ENCODE data around the gene AFMID. TPM values are rescaled to one million over a fixed set of nuclear protein-coding genes. Genes with fewer than 3 reads are reported as not detected.
"Not testable (repeated sequence)": the region's sequence is repeated elsewhere in the genome, so short reads cannot be mapped to it uniquely, and the experiment has no call there.

Gene AFMID
- total RNA-seq, 2 donors from 2014 or later: 23.1 to 34.1 TPM

DNA sequence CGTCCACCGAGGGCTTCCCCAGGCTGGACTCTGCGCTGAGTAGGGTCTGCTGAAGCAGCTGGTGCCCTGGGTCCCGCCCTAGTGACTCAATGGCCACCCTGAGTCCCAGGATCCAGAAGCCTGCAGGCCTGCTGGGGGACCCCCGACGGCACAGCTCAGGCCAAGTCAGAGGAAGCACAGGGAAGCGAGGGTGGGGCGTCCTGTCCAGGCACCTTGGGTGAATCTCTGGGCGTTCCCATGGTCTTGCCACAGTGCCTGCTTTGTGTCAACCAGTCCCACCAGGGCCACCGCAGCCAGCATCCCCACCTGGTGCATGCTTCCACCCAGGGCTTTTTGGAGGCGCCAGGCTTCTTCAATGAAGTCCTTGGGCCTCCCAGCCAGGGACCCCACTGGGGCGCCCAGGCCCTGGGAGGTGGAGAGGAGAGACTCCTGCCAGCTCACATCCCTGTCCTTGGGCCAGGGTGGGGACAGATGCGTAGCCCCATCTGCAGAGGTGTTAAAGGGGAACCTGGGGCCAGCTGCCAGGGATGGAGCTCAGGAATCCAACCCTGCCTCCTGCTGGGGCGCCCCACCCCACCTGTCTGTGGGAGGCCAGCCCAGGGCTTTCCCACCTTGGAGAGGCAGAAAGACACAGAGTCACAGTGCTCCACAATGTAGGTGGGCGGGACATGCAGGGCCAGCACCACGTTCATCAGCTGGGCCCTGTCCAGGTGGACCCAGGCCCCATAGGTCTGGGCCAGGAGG lies 62.1 kb downstream of the AFMID start:
- peaks cover 0 to 1% of the 10 kb centered on the region in 2 donors for H3K9me3 Mint-ChIP-seq

GRCh38 chr17:78249818-78250806 lies 63.0 kb downstream of the AFMID start:
- H3K27me3 Mint-ChIP-seq (ENCODE audit: low read depth): no peaks in the 10 kb centered on the region
- no peak for ATAC-seq (replicated peaks in 1 of 2)
- H3K4me1 Mint-ChIP-seq (ENCODE audit: low read depth): peaks cover 42% of the 10 kb centered on the region
- no peak overlapping the region for H3K27ac Mint-ChIP-seq
- peaks cover 2 to 3% of the 10 kb centered on the region in 2 donors for H3K9me3 Mint-ChIP-seq
- no peak overlapping the region for H3K4me3 Mint-ChIP-seq
- H3K36me3 Mint-ChIP-seq (ENCODE audit: insufficient read depth in 2 of 2): peaks cover 0 to 2% of the 10 kb centered on the region in 2 donors
- DNase-seq: no peak

More for the DNA sequence above, 62.1 kb downstream of the AFMID start:
- Mint-ChIP-seq H3K4me3 (no peak overlapping the region), H3K36me3 (ENCODE audit: insufficient read depth in 2 of 2) (no peaks in the 10 kb centered on the region), H3K4me1 (ENCODE audit: low read depth) (peaks cover 36% of the 10 kb centered on the region), H3K27me3 (ENCODE audit: low read depth) (no peaks in the 10 kb centered on the region), H3K27ac (no peak overlapping the region)
- no peak for ATAC-seq (replicated peaks in 1 of 2)
- no peak for DNase-seq

DNA sequence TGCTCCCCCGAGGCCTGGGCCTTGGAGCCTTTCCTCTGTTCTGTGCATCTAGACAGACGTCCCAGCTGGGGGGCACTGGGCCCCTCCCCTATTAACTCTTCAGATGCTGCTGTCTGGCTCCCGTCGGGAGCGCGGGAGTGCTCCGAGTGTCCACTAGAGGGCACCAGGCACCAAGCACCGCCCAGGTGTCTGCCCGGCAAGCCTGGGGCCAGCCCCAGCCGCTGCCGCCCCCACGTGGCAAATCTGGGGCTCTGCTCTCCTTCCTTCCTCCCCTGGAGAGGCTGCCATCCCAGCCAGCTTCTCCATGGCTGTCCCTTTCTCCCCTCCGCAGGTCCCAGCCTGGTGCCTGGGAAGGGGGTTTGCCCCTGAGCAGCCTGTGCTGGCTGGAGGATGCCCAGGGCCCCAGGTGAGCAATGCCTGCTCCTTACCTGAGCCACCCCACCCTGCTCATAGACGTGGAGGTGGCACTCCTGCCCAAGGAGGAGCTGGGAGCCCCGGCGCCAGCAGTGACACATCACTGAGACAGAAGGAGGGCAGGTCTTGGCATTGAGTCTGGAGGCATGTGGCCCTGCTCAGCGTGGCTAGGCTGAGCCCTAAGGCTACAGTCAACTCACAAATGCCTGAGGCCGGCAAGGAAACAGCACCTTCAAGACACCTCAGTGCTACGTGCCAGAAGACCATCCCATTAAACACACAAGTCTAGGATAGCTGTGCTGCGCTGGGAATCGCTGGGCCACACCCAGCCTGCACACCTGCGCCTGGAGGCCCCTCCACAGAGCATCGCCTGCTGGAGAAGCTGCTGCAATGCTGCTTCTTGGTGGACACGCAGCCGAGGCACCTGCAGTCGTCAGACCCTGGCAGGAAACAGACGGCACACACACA lies 64.0 kb downstream of the AFMID start:
- peaks cover 46% of the 10 kb centered on the region for H3K4me1 Mint-ChIP-seq (ENCODE audit: low read depth)
- H3K4me3 Mint-ChIP-seq: peak overlapping the region; percentile 67 to 86
- no peaks in the 10 kb centered on the region for H3K27me3 Mint-ChIP-seq (ENCODE audit: low read depth)
- ATAC-seq (replicated peaks in 1 of 2) (peak; percentile 76 to 77), DNase-seq (peak; percentile 90 to 92)
- H3K27ac Mint-ChIP-seq: no peak overlapping the region
- peaks cover 2% of the 10 kb centered on the region in 2 donors for H3K9me3 Mint-ChIP-seq
- peaks cover 0 to 2% of the 10 kb centered on the region in 2 donors for H3K36me3 Mint-ChIP-seq (ENCODE audit: insufficient read depth in 2 of 2)

DNA sequence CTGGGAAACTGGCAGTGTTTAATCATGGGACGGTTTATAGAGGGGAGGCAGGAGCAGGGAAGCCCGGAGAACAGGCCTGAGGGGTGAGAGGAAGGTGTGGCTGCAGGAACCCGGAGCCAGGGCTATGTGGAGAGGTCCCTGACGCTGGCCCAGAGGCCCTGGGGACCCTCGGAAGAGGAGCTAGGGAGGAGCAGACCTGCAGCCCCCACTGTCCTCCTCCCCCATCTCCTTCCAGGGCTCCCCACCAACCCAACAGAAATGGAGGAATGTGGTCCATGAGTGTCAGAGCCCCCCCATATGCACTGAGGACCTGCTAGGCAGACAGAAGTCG lies 64.6 kb downstream of the AFMID start:
- ATAC-seq (replicated peaks in 1 of 2) (no peak), DNase-seq (no peak)
- H3K27ac Mint-ChIP-seq: no peak overlapping the region
- H3K9me3 Mint-ChIP-seq: peaks cover 2% of the 10 kb centered on the region in 2 donors
- peaks cover 52% of the 10 kb centered on the region for H3K4me1 Mint-ChIP-seq (ENCODE audit: low read depth)
- H3K4me3 Mint-ChIP-seq: peak overlapping the region; percentile 67 to 86
- H3K27me3 Mint-ChIP-seq (ENCODE audit: low read depth): no peaks in the 10 kb centered on the region
- H3K36me3 Mint-ChIP-seq (ENCODE audit: insufficient read depth in 2 of 2): peaks cover 0 to 2% of the 10 kb centered on the region in 2 donors

GRCh38 chr17:78252111-78252634 lies 65.0 kb downstream of the AFMID start:
- Mint-ChIP-seq H3K4me1 (ENCODE audit: low read depth) (peaks cover 57% of the 10 kb centered on the region), H3K27ac (no peak overlapping the region), H3K9me3 (peaks cover 2% of the 10 kb centered on the region in 2 donors), H3K27me3 (ENCODE audit: low read depth) (no peaks in the 10 kb centered on the region), H3K4me3 (peak overlapping the region; percentile 67 to 86), H3K36me3 (ENCODE audit: insufficient read depth in 2 of 2) (peaks cover 0 to 2% of the 10 kb centered on the region in 2 donors)
- peak; percentile 35 to 51 for DNase-seq
- peak; percentile 12 to 23 for ATAC-seq (replicated peaks in 1 of 2)

DNA sequence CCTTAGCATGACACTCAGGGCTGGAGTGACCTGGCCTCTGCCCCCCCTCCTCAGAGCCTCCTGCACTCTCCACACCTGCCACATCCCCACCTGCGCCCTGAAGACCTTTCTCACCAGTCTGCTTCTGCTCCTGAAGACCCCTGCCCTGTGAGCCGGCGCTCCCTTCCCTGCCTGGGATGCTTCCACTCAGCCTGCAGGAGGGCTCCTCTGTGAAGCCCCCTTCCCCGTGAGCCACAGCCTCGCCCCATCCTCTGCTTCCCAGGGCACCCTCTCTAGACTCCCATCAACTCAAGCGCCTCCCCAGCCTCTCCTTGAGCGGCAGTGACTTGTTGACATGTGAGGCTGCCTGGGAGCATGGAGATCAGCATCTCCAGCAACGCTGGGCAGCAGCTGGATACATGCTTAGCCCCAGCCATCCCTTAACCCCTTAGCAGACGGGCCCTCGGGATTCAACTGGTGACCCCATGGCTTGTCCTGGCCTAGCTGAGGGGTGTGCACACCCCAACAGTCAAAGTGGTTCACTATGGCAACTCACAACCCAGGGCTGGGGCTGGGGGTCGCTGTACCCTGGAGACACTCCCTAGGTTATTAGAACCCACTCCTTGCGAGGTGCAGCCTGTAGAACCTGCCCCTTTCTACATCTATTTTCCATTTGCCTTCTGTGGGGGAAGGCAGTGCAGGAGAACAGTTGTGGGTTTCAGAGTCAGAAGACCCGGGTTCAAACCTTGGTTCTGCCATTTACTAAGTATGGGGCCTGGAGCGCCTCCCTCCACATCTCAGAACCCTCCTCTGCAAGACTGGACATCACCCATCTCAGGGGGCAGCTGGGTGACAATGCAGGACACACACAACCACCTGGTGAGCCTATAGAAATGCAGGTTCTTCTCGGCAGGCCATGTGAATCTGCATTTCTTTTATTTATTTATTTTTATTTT lies 65.8 kb downstream of the AFMID start:
- no peak for DNase-seq
- Mint-ChIP-seq H3K9me3 (peaks cover 2% of the 10 kb centered on the region in 2 donors), H3K36me3 (ENCODE audit: insufficient read depth in 2 of 2) (peaks cover 0 to 2% of the 10 kb centered on the region in 2 donors), H3K27ac (peak overlapping the region; percentile 29), H3K4me1 (ENCODE audit: low read depth) (peaks cover 63% of the 10 kb centered on the region), H3K27me3 (ENCODE audit: low read depth) (no peaks in the 10 kb centered on the region), H3K4me3 (peak overlapping the region; percentile 67 to 86)
- ATAC-seq (replicated peaks in 1 of 2): peak in 1 of 2 donors; percentile 1

DNA sequence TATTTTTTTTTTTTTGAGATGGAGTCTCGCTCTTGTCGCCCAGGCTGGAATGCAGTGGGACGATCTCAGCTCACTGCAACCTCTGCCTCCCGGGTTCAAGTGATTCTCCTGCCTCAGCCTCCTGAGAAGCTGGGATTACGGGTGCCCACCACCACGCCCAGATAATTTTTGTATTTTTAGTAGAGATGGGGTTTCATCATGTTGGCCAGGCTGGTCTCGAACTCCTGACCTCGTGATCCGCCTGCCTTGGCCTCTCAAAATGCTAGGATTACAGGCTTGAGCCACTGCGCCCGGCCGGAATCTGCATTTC lies 66.4 kb downstream of the AFMID start:
- ATAC-seq (replicated peaks in 1 of 2); H3K27ac Mint-ChIP-seq; H3K9me3 Mint-ChIP-seq; H3K36me3 Mint-ChIP-seq (ENCODE audit: insufficient read depth in 2 of 2); DNase-seq; H3K27me3 Mint-ChIP-seq (ENCODE audit: low read depth): not testable (repeated sequence)
- Mint-ChIP-seq H3K4me1 (ENCODE audit: low read depth) (peaks cover 69% of the 10 kb centered on the region), H3K4me3 (peak overlapping the region; percentile 67 to 78)

GRCh38 chr17:78253946-78254672 lies 66.9 kb downstream of the AFMID start:
- peak; percentile 70 to 72 for ATAC-seq (replicated peaks in 1 of 2)
- peaks cover 2% of the 10 kb centered on the region in 2 donors for H3K9me3 Mint-ChIP-seq
- peak overlapping the region; percentile 48 for H3K27ac Mint-ChIP-seq
- peak; percentile 87 to 89 for DNase-seq
- H3K36me3 Mint-ChIP-seq (ENCODE audit: insufficient read depth in 2 of 2): peaks cover 0 to 2% of the 10 kb centered on the region in 2 donors
- no peaks in the 10 kb centered on the region for H3K27me3 Mint-ChIP-seq (ENCODE audit: low read depth)
- H3K4me3 Mint-ChIP-seq: peak overlapping the region; percentile 67 to 78
- H3K4me1 Mint-ChIP-seq (ENCODE audit: low read depth): peaks cover 70% of the 10 kb centered on the region

- H3K4me1 Mint-ChIP-seq (ENCODE audit: low read depth): peaks cover 79% of the 10 kb centered on the region
- ATAC-seq (replicated peaks in 1 of 2): no peak
- no peak for DNase-seq
- peaks cover 2% of the 10 kb centered on the region in 2 donors for H3K9me3 Mint-ChIP-seq
- no peaks in the 10 kb centered on the region for H3K27me3 Mint-ChIP-seq (ENCODE audit: low read depth)
- H3K27ac Mint-ChIP-seq: no peak overlapping the region
- H3K36me3 Mint-ChIP-seq (ENCODE audit: insufficient read depth in 2 of 2): peaks cover 0 to 2% of the 10 kb centered on the region in 2 donors
- peak overlapping the region; percentile 36 to 64 for H3K4me3 Mint-ChIP-seq
Observed at GRCh38 chr17:78255029-78255656, 68.0 kb downstream of the AFMID start.

DNA sequence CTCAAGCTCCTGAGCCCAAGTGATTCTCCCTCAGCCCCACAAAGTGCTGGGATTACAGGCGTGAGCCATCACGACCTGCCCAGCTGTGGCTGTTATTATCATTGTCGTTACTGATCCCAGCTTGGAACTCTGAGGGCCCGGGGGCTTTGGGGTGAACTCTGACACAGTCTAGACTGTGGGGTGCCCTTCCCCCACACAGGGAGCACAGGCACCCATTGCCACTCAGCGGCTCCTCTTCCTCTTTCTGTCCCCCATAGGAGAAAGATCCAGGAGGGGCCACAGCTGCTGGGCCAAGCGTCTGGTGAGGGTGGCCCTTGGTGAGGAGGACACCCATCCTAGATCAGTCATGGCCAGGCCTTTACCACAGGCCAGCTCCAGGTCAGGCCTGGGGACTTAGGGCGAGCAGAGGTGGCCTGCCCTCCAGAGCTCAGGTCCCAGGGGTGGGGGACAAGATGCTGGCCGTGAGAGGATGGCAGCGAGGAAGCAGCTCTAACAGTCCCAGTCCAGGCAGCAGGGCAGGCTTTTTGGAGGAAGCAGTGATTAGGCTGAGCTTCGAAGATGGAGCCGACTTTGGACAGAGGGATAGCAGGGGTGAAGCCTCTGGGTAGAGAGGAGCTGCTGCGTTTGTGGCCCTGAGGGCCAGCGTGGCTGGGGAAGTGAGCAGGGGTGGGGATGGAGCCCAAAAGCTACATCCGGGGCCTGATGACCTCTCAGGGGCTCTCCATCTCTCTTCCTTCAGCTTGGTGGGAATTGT lies 69.0 kb downstream of the AFMID start:
- ATAC-seq (replicated peaks in 1 of 2) (no peak), DNase-seq (no peak)
- peaks cover 2% of the 10 kb centered on the region in 2 donors for H3K9me3 Mint-ChIP-seq
- peaks cover 79% of the 10 kb centered on the region for H3K4me1 Mint-ChIP-seq (ENCODE audit: low read depth)
- H3K27ac Mint-ChIP-seq: no peak overlapping the region
- H3K36me3 Mint-ChIP-seq (ENCODE audit: insufficient read depth in 2 of 2): peaks cover 0 to 2% of the 10 kb centered on the region in 2 donors
- H3K4me3 Mint-ChIP-seq: peak overlapping the region in 1 of 2 donors; percentile 7
- H3K27me3 Mint-ChIP-seq (ENCODE audit: low read depth): no peaks in the 10 kb centered on the region
